ENCODE data around the gene ADAMTS6. TPM values are rescaled to one million over a fixed set of nuclear protein-coding genes. Genes with fewer than 3 reads are reported as not detected.

The ADAMTS6 gene
- total and polyA plus RNA-seq, 2 of the 13 experiments (the other 11 are each of a cell fraction or from before 2014, with no cell fraction given) = 3.1 to 8.2 TPM

DNA sequence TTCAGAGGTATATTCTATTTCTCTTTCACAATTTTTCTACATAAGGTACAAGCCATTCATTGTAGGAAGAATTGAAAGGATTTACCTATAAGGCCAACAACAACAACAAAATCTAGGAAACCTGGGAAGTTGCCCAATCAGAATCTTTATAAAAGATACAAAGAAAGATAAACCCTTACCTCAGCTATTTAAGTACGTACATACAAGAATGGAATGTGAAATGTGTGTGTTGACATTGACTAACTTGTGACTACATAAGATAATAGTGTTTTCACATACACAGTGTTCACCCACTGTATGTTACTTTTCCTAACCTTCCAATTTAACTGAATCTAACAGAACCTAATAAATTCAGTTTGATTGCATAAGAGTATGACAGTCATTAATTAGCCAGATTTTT is 154.1 kb downstream of the ADAMTS6 start:
- Histone ChIP-seq H3K79me2 (ENCODE audit: insufficient read depth, low read length) (no peaks in the 10 kb centered on the region), H3K9me3 (ENCODE audit: low read length) (no peaks in the 10 kb centered on the region), H3K27me3 (ENCODE audit: control insufficient read depth in 1 of 2, insufficient read depth in 2 of 2, low read length in 2 of 2) (no peaks in the 10 kb centered on the region), H3K4me1 (ENCODE audit: insufficient read depth, low read length) (peaks cover 44% of the 10 kb centered on the region), H4K20me1 (ENCODE audit: insufficient read depth, low read length) (no peaks in the 10 kb centered on the region), H3K36me3 (replicated peaks in 1 of 2; ENCODE audit: control insufficient read depth in 1 of 2, insufficient read depth in 2 of 2, low read length in 2 of 2) (no peaks in the 10 kb centered on the region), H3K9ac (ENCODE audit: insufficient read depth, low read depth, low read length) (no peak overlapping the region), H3K27ac (ENCODE audit: extremely low read length, insufficient read depth, low read length) (no peak overlapping the region), H3K4me2 (ENCODE audit: low read depth, low read length) (no peak overlapping the region), H3K4me3 (replicated peaks in 1 of 3; ENCODE audit: insufficient read depth in 1 of 3, low read depth in 2 of 3, low read length in 3 of 3) (no peak overlapping the region), H2AFZ (ENCODE audit: low read length) (no peak overlapping the region)
- DNase-seq (ENCODE audit: low spot score) (peak; percentile 59), ATAC-seq (peak; percentile 47; the same call in 1 of the 3 replicates), FAIRE-seq (no peak)
- BruUV-seq (replicated peaks) = no TSS peak
- in situ Hi-C loops (cut with HindIII; ENCODE audit: extremely low pct_ligation_motif_present, low pct_unique_long_range_greater_than_20kb) = no loop called here
- WGBS (ENCODE audit: low lambda C conversion rate) = 43% methylated on average over 1 of the region's 1 CpG
- intact Hi-C loops (cut with micrococcal nuclease; ENCODE audit: unreplicated experiment) = loop anchor here (5.0 kb wide), 1 partner anchor 155 kb away; the partner anchor contains the start of gene ADAMTS6
- POLR2A ChIA-PET = no interaction called here
- TF ChIP-seq LCORL (IDR thresholded peaks at IDR 0.05) (no peak), LCORL (CRISPR knock-in tag; IDR thresholded peaks at IDR 0.05) (no peak), MAFK (conservative IDR thresholded peaks at IDR 0.05 in 1 of 2, IDR thresholded peaks at IDR 0.05 in 1 of 2; ENCODE audit: low read length in 2 of 2) (peak; percentile 59 to 82; a peak in 3 of 4 replicates), POLR2A (IDR thresholded peaks at IDR 0.05; ENCODE audit: insufficient read depth in 1 of 2, low read depth in 2 of 2, low read length in 2 of 2) (no peak), HDAC6 (IDR thresholded peaks at IDR 0.05; ENCODE audit: low read depth, low read length) (no peak), RBAK (CRISPR knock-in tag; IDR thresholded peaks at IDR 0.05) (no peak), TFDP1 (CRISPR knock-in tag; IDR thresholded peaks at IDR 0.05; ENCODE audit: borderline replicate concordance) (no peak), ATF1 (CRISPR knock-in tag; IDR thresholded peaks at IDR 0.05) (no peak), MAFF (IDR thresholded peaks at IDR 0.05; ENCODE audit: low read depth, low read length) (peak; percentile 67), TRIM24 (CRISPR knock-in tag; IDR thresholded peaks at IDR 0.05) (no peak), U2AF2 (IDR thresholded peaks at IDR 0.05; ENCODE audit: low read depth, low read length) (no peak), CEBPB (IDR thresholded peaks at IDR 0.05; ENCODE audit: borderline replicate concordance, low read depth, low read length) (0 out of 2 replicates have a peak, but pooled peaks have one; percentile 1), ZNF552 (CRISPR knock-in tag; IDR thresholded peaks at IDR 0.05; ENCODE audit: borderline replicate concordance) (no peak), GABPB1 (CRISPR knock-in tag; IDR thresholded peaks at IDR 0.05) (no peak), PRMT3 (CRISPR knock-in tag; IDR thresholded peaks at IDR 0.05; ENCODE audit: borderline replicate concordance, low read depth) (no peak), CHCHD3 (CRISPR knock-in tag; IDR thresholded peaks at IDR 0.05) (no peak), NFIC (IDR thresholded peaks at IDR 0.05; ENCODE audit: low read length) (no peak), ZNF766 (CRISPR knock-in tag; IDR thresholded peaks at IDR 0.05; ENCODE audit: borderline replicate concordance) (no peak), TCF7 (IDR thresholded peaks at IDR 0.05; ENCODE audit: low read depth) (no peak), RARA (CRISPR knock-in tag; IDR thresholded peaks at IDR 0.05) (no peak), MBNL3 (CRISPR knock-in tag; conservative IDR thresholded peaks at IDR 0.05) (no peak)
- TF ChIP-seq, protein P1, sequence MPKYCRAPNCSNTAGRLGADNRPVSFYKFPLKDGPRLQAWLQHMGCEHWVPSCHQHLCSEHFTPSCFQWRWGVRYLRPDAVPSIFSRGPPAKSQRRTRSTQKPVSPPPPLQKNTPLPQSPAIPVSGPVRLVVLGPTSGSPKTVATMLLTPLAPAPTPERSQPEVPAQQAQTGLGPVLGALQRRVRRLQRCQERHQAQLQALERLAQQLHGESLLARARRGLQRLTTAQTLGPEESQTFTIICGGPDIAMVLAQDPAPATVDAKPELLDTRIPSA (CRISPR knock-in tag; IDR thresholded peaks at IDR 0.05; ENCODE audit: borderline replicate concordance) = no peak
- TF ChIP-seq, protein P2, sequence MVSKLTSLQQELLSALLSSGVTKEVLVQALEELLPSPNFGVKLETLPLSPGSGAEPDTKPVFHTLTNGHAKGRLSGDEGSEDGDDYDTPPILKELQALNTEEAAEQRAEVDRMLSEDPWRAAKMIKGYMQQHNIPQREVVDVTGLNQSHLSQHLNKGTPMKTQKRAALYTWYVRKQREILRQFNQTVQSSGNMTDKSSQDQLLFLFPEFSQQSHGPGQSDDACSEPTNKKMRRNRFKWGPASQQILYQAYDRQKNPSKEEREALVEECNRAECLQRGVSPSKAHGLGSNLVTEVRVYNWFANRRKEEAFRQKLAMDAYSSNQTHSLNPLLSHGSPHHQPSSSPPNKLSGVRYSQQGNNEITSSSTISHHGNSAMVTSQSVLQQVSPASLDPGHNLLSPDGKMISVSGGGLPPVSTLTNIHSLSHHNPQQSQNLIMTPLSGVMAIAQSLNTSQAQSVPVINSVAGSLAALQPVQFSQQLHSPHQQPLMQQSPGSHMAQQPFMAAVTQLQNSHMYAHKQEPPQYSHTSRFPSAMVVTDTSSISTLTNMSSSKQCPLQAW (CRISPR knock-in tag; IDR thresholded peaks at IDR 0.05) = no peak
- TF ChIP-seq, protein P3, sequence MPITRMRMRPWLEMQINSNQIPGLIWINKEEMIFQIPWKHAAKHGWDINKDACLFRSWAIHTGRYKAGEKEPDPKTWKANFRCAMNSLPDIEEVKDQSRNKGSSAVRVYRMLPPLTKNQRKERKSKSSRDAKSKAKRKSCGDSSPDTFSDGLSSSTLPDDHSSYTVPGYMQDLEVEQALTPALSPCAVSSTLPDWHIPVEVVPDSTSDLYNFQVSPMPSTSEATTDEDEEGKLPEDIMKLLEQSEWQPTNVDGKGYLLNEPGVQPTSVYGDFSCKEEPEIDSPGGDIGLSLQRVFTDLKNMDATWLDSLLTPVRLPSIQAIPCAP (CRISPR knock-in tag; IDR thresholded peaks at IDR 0.05; ENCODE audit: low read depth) = no peak
- CTCF ChIA-PET (ENCODE audit: low intra/inter-chr PET ratio, low total read pairs) = no interaction called here
